Measurements from ENCODE around the gene EPHA3. TPM values are rescaled to one million over a fixed set of nuclear protein-coding genes. Genes with fewer than 3 reads are reported as not detected.

EPHA3 gene
- total and polyA plus RNA-seq, 9 donors: 1.0 to 6.9 (median 2.9) TPM

DNA sequence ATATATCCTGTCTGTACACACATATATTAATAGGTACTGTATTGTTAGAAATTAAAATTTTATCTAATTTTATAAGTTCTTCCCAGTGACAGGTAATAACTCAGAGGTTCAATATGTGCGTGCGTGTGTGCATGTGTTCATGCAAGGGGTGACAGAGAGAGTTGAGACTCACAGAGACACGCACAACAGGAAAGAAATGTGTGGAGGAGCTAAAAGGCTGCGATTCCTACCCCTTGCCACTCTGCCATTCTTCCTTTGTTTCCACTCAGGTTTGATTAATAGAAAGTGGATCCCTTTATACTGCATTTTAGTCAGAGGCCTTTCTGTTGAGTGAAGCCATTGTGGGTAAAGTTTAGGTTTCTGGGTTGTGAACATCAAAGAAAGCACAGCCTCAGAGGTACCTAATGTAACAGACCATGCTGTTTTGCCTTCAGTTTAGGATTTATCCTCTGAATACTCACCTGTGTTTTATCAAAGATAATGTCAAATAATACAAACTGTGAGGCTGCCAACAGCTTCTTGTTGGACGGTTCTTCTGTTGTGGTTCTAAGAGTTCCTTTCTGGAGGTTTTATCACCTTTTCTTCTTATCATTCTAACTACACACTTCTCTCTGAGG lies 182.3 kb downstream of the EPHA3 start:
- WGBS, 3 donors: 86 to 90% (median 88%) methylated on average over 5 of the region's 5 CpGs
- Histone ChIP-seq H3K9me3 (no peaks in the 10 kb centered on the region), H3K27ac (no peak overlapping the region), H3K4me3 (no peak overlapping the region), H3K36me3 (no peaks in the 10 kb centered on the region), H3K27me3 (no peaks in the 10 kb centered on the region), H3K4me1 (ENCODE audit: insufficient read depth) (no peaks in the 10 kb centered on the region)
- no peak for DNase-seq
- TF ChIP-seq, protein P1, sequence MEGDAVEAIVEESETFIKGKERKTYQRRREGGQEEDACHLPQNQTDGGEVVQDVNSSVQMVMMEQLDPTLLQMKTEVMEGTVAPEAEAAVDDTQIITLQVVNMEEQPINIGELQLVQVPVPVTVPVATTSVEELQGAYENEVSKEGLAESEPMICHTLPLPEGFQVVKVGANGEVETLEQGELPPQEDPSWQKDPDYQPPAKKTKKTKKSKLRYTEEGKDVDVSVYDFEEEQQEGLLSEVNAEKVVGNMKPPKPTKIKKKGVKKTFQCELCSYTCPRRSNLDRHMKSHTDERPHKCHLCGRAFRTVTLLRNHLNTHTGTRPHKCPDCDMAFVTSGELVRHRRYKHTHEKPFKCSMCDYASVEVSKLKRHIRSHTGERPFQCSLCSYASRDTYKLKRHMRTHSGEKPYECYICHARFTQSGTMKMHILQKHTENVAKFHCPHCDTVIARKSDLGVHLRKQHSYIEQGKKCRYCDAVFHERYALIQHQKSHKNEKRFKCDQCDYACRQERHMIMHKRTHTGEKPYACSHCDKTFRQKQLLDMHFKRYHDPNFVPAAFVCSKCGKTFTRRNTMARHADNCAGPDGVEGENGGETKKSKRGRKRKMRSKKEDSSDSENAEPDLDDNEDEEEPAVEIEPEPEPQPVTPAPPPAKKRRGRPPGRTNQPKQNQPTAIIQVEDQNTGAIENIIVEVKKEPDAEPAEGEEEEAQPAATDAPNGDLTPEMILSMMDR (IDR thresholded peaks at IDR 0.05): no peak
- TF ChIP-seq POLR2A (IDR thresholded peaks at IDR 0.05) (no peak), EP300 (IDR thresholded peaks at IDR 0.05) (no peak)
- intact Hi-C loops (cut with DNase I): no loop called here

DNA sequence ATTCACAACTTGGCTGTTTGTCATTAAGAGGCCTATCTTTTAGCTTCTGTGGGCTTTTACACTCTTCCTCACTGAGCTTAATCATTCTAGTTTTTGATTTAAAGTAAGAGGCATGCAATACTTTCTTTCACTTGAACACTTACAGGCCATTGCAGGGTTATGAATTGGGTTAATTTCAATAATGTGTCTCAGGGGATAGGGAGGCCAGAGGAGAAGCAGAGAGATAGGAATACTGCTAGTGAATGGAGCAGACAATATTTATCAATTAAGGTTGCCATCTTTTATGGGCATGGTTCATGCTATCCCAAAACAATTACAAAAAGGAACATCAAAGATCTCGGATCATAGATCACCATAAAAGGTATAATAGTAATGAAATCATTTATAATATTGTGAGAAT lies 189.8 kb downstream of the EPHA3 start:
- no peaks in the 10 kb centered on the region for H3K9me3 ChIP-seq
- TF ChIP-seq, protein P1 (IDR thresholded peaks at IDR 0.05): no peak
- TF ChIP-seq EP300 (IDR thresholded peaks at IDR 0.05) (no peak), POLR2A (IDR thresholded peaks at IDR 0.05) (no peak)
- no peak overlapping the region for H3K27ac ChIP-seq
- no peaks in the 10 kb centered on the region for H3K4me1 ChIP-seq (ENCODE audit: insufficient read depth)
- H3K36me3 ChIP-seq: no peaks in the 10 kb centered on the region
- WGBS, 3 donors: 95 to 100% (median 97%) methylated on average over 1 of the region's 1 CpG
- no peak overlapping the region for H3K4me3 ChIP-seq
- DNase-seq: no peak
- intact Hi-C loops (cut with DNase I): no loop called here
- H3K27me3 ChIP-seq: no peaks in the 10 kb centered on the region

DNA sequence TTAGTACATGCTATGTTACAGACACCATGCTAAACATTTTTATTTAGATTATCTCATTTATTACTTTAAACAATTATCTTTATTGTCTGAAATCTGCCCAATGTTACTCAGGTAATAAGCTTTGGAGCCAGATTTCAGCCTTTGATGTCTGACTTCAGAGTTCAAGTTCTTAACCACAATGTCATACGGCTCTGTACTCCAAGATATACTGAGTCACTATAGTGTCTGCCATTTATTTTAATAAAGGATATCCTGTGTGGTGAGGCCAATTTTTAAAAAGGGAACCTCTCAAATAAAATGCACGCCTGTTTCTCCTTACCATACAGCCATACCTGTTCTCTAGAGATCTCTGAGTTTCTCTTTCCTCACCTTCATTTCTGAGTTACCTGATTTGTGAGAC lies 193.1 kb downstream of the EPHA3 start:
- DNase-seq: no peak
- no peaks in the 10 kb centered on the region for H3K9me3 ChIP-seq
- 80 to 90% (median 86%) methylated on average over 2 of the region's 2 CpGs for WGBS, 3 donors
- TF ChIP-seq EP300 (IDR thresholded peaks at IDR 0.05) (no peak), POLR2A (IDR thresholded peaks at IDR 0.05) (no peak)
- TF ChIP-seq, protein P1 (IDR thresholded peaks at IDR 0.05): no peak
- no peaks in the 10 kb centered on the region for H3K36me3 ChIP-seq
- H3K4me3 ChIP-seq: no peak overlapping the region
- no peaks in the 10 kb centered on the region for H3K4me1 ChIP-seq (ENCODE audit: insufficient read depth)
- intact Hi-C loops (cut with DNase I): no loop called here
- H3K27ac ChIP-seq: no peak overlapping the region
- H3K27me3 ChIP-seq: no peaks in the 10 kb centered on the region

DNA sequence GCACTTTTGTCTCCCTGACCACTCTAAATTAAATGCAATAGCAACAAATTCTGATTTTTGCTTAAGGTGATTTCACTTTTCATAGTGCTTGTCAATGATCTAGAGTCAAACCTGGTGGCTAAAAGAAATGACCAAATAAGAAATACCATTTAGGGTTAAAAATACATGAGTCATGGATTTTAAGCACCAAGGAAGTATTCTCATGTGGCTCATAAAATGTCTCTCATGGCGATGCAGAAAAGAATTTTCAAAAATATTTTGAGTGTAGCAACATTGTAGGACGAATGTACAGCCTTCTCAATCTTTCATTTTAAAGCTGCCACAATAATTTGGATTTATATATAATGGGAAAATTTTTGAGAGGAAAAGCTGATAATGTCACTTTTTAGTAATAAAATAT lies 193.6 kb downstream of the EPHA3 start:
- 31 to 41% (median 39%) methylated on average over 2 of the region's 2 CpGs for WGBS, 3 donors
- H3K27me3 ChIP-seq: no peaks in the 10 kb centered on the region
- DNase-seq: no peak
- no peaks in the 10 kb centered on the region for H3K4me1 ChIP-seq (ENCODE audit: insufficient read depth)
- no peak overlapping the region for H3K27ac ChIP-seq
- intact Hi-C loops (cut with DNase I): no loop called here
- no peaks in the 10 kb centered on the region for H3K9me3 ChIP-seq
- TF ChIP-seq, protein P1 (IDR thresholded peaks at IDR 0.05): no peak
- TF ChIP-seq EP300 (IDR thresholded peaks at IDR 0.05) (no peak), POLR2A (IDR thresholded peaks at IDR 0.05) (no peak)
- no peak overlapping the region for H3K4me3 ChIP-seq
- no peaks in the 10 kb centered on the region for H3K36me3 ChIP-seq

Measured in ovary (tissue), 9 donors.